SIG-M5 (cell line): ENCODE measurements around the gene COG2.
"Not testable (repeated sequence)": the region's sequence is repeated elsewhere in the genome, so short reads cannot be mapped to it uniquely, and the experiment has no call there.

Experiments
- DNase-seq: peaks from one replicate; lab custom pipeline; 2025; lab: John Stamatoyannopoulos, UW

COG2 gene

DNA sequence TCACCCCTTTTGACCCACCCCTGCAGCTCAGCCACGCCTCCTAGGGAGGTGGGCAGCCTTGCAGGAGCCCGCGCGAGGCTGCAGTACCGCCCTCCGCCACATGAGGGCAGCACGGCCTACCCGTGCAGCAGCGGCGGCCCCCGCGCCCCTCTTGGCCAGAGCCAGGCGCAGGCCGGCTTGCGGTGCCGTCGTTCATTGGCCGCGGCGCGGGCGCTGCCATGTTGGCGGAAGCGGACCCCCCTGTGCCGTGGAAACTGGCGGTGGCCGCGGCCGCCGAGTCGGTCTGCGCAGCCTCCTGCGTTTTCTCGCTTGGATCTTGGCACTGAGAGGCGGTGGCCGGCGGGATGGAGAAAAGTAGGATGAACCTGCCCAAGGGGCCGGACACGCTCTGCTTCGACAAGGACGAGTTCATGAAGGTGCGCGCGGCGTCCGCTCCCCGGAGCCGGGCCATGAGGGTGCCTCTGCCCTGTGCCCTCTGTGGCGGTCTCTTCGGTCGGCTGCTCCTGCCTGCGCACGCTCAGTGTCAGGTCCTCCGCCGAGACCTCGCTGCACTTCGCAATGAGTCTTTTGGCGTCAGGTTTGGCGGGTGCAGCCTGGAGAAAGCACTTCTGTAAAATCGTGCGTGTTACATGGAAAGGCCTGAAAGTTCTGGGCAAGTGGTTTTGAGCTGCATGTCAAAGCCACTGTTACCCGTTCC is at the start of gene COG2:
Gene COG2 (plus strand): TSS at position 219 of the 697 bp plus-strand sequence. CDS start 126 bp downstream, at position 345.
- peak; percentile 58 for DNase-seq

- DNase-seq, result no peak
Observed at GRCh38 chr1:230592848-230593414, 49.4 kb upstream of the COG2 start.

- no peak for DNase-seq
Observed at GRCh38 chr1:230594214-230594773, 48.0 kb upstream of the COG2 start.

GRCh38 chr1:230595181-230595580 is 47.1 kb upstream of the COG2 start:
- no peak for DNase-seq

DNA sequence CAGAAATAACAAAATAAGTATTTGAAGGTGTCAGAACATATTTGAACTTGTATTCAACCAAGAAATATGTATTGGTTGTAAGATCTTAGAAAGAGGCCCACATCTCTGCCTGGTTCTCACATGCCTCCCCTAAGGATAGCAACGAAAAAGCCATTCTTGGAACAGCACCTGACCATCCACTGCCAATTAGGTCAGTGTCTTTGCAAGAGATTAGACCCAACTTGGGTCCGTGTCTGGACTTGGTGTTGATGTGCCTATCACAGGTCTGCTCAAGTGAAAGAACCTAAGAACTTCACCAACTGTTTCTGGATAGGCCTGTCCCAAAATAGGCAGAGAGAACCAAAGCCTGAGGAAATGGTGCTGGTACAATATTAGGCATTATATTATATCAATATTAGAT is 46.0 kb upstream of the COG2 start:
- DNase-seq, result no peak

GRCh38 chr1:230598745-230599144 is 43.5 kb upstream of the COG2 start:
- no peak for DNase-seq

DNA sequence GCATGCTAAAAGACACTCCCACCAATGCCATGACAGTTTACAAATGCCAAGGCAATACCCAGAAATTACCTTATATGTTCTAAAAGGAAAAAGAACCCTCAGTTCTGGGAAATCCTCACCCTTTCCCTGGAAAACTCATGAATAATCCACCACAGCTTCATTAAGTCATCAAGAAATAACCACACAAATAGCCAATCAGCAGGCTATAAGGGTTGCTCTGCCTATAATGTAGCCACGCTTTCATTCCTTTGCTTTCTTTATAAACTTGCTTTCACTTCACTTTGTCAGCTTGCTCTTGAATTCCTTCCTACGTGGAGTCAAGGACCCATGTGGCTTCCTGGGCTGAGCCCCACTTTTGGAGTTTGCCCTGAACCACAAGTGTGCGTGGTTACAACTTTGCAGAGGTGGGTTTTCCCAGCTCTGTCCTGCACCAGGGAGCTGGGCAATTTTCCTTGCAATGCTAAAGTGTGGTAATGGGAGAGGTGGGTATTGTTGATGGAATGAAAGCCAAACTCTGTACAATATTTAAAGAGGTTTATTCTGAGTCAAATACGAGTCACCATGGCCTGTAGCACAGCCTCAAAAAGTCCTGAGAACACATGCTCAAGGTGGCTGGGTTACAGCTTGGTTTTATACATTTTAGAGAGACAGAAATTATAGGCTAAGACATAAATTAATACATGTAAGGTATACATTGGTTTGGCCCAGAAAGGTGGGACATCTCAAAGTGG is 42.2 kb upstream of the COG2 start:
- DNase-seq, result no peak

DNA sequence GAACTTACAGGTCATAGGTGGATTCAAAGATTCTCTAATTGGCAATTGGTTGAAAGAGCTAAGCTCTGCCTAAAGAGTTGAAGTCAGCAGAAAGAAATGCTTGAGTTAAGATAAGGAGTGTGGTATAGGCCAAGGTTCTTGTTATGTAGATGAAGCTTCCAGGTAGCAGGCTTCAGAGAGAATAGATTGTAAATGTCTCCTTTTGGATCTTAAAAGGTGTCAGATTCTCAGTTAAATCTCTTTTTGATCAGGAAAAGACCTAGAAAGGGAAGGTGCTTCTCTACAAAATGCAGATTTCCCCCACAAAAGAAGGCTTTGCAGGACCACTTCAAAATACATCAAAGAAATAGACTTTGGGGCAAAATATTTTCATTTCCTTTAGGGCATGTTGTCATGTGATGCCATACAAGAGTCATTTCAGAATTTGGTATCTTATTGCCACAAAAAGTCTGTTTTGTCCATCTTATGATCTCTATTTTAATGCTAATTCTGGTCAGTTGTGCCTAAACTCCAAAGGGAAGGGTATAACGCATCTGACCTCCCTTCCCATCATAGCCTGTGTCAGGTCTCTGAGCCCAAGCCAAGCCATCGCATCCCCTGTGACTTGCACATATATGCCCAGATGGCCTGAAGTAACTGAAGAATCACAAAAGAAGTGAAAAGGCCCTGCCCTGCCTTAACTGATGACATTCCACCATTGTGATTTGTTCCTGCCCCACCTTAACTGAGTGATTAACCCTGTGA is 41.5 kb upstream of the COG2 start:
- not testable (repeated sequence) for DNase-seq

DNA sequence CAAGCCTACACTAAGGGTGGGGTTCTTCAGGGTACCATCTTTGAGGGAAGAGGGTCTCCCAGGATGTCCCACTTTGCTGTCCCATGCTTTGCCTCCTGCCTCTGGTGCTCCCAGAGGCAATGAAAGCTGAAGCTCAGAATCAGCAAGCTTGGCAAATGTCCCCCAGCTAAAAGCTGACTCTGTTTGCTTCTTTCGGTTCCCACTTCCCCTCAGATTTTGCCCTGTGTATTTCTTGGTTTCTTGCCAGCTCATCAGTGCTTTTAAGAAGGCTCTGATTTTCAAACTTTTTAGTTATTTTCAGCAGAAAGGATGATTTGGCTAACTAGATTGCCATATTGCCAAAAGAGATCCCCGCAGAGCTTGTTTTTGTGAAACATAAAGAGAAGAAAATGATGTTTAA is 33.1 kb upstream of the COG2 start:
- no peak for DNase-seq

DNA sequence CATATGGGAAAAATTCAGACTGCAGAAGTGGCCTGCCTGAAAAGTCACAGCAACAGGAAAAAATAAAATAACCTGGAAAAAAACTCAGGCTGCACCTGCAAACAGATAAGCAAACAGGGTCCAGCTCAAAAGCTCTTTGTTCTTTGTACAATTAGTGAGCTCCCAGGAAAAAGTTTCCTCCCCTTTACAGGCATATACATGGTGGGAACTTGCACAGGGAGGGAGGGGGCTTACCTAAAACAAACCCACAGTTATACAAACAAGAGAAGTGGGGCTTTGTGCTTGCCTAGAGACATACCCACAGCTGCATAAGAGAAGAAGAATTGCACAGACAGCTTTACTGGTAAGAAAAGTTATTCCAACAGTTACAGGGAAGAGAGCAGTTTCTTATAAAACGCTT is 31.7 kb upstream of the COG2 start:
- no peak for DNase-seq

GRCh38 chr1:230611128-230611877 is 31.0 kb upstream of the COG2 start:
- DNase-seq, result no peak

GRCh38 chr1:230611878-230612235 is 30.4 kb upstream of the COG2 start:
- DNase-seq, result no peak

DNA sequence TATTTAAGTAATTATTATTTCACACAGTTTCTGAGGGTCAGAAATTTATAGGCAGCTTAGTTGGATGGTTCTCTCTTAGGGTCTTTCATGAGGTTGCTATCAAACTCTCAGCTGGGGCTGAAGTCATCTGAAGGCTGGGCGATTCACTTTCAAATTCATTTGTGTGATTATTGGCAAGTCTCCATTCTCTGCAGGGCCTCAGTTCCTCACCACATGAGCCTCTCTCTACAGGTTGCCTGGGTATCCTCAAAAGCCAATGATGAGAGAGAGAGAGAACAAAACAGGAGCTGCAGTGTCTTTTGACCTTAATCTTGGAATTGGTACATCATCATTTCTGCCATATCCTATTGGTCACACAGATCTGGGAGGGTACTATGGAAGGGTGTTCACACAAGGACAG is 29.6 kb upstream of the COG2 start:
- DNase-seq, result no peak

DNA sequence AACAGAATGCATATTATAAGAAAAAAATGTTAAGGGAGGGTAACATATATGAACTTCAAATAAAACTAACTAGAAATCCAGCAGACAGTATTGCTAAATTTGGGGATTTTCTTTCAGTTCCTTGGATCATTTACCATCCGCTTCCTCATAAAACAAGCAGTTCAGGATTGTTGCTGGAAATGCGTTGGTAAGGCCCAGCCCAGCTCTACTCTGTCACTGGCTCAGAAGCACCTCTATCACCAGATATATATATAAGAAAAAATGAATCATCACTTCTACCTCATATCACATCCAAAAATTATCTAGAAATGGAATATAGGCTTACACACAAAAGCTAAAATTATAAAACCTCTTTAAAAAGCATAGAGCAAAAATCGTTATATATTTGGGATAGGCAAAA is 28.2 kb upstream of the COG2 start:
- DNase-seq, result no peak

DNA sequence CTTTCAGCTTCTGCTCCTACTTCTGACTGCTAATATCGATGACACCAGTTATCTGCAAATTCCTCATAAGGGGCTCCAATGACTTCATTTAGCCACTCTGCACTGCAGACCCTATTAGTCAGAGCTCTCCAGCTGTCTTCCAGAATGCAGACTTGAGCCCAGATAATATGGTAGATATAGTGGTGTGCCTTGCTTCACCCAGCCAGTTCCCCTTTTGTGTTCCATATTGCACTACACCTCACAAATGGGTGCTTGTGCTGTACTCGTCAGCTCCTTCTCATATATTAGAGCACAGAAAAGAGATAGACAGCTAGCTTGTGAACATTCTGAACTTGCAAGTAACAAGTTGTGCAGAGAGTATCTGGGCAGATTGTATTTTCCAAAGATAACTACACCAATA is 23.7 kb upstream of the COG2 start:
- no peak for DNase-seq

GRCh38 chr1:230620649-230621323 is 21.5 kb upstream of the COG2 start:
- DNase-seq, result no peak

GRCh38 chr1:230621324-230622030 is 20.8 kb upstream of the COG2 start:
- no peak for DNase-seq

DNA sequence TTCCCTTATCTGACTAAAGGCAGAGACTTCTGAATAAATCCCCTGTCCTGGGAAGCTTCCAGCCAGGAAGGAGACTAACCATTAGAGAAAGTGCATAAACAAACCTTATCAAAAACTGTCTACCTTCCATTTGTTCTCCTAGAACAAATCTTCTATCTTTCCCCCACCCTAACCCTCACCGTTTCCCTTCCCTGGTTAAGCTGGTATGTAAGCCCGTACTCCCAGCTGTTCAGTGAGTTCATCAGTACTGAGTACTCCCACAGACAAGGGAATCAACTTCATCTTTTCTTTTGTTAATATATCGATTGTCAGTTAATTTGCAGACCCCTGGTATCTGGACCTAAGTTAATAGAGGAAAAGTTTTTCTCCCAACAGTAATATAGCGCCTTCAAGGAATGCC is 20.1 kb upstream of the COG2 start:
- no peak for DNase-seq

DNA sequence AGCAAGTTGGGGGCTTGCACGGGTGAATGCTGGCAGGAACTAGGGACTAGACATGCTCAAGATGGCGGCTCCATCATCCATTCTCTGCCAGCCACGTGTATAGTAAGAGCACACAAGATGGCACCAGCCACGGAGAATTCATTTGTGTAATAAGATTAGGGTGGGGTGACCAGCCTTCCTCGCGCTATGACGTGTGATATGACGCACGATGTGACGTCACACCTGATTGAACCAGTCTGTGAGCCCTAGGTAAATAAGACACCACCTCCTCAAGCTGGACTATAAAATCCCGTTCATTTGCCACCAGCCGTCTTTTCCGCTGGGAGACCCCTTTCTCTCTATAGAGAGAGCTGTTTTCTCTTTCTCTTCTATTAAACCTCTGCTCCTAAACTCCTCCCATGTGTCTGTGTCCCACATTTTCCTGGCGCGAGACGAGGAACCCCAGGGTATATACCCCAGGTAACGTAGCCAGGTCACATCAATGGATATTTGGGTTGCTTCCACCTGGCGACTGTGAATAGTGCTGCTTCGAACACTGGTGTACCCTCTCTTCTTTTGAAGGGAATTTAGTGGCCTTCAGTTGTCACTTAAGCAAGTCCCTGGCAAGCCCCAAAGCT is 18.1 kb upstream of the COG2 start:
- DNase-seq, result no peak

- no peak for DNase-seq
Observed at GRCh38 chr1:230626232-230626631, 16.0 kb upstream of the COG2 start.
